ENCODE results near the gene PCDH17.

- TF ChIP-seq, protein P1, sequence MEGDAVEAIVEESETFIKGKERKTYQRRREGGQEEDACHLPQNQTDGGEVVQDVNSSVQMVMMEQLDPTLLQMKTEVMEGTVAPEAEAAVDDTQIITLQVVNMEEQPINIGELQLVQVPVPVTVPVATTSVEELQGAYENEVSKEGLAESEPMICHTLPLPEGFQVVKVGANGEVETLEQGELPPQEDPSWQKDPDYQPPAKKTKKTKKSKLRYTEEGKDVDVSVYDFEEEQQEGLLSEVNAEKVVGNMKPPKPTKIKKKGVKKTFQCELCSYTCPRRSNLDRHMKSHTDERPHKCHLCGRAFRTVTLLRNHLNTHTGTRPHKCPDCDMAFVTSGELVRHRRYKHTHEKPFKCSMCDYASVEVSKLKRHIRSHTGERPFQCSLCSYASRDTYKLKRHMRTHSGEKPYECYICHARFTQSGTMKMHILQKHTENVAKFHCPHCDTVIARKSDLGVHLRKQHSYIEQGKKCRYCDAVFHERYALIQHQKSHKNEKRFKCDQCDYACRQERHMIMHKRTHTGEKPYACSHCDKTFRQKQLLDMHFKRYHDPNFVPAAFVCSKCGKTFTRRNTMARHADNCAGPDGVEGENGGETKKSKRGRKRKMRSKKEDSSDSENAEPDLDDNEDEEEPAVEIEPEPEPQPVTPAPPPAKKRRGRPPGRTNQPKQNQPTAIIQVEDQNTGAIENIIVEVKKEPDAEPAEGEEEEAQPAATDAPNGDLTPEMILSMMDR (IDR thresholded peaks at IDR 0.05), result no peak
- TF ChIP-seq POLR2AphosphoS5 (IDR thresholded peaks at IDR 0.05), result no peak
Observed at GRCh38 chr13:57611969-57612368, 19.6 kb upstream of the PCDH17 start.
